ENCODE results near the gene ATG101.

DNA sequence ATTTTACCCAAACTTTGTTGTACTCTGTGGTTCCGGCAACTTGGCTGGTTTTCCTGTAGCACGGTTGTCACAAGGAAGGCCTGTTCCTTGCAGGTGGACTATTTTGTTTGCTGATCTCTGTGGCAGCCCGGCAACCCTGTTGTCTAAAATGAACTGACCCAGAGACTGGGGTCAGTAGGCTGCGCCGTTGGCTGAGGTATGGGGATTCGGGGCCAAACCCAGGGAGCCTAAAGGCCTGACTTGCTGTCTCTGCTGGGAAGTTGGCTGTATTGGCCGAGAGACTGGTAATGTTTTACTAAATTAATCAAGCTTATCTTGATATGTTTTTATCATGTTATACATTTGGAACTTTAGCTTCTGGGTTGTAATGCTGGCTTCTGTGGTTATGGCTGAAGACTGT is 23.6 kb downstream of the ATG101 start:
- TF ChIP-seq, protein P1, sequence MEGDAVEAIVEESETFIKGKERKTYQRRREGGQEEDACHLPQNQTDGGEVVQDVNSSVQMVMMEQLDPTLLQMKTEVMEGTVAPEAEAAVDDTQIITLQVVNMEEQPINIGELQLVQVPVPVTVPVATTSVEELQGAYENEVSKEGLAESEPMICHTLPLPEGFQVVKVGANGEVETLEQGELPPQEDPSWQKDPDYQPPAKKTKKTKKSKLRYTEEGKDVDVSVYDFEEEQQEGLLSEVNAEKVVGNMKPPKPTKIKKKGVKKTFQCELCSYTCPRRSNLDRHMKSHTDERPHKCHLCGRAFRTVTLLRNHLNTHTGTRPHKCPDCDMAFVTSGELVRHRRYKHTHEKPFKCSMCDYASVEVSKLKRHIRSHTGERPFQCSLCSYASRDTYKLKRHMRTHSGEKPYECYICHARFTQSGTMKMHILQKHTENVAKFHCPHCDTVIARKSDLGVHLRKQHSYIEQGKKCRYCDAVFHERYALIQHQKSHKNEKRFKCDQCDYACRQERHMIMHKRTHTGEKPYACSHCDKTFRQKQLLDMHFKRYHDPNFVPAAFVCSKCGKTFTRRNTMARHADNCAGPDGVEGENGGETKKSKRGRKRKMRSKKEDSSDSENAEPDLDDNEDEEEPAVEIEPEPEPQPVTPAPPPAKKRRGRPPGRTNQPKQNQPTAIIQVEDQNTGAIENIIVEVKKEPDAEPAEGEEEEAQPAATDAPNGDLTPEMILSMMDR (conservative IDR thresholded peaks at IDR 0.05; ENCODE audit: low read length): no peak
- no peak for TF ChIP-seq EZH2phosphoT487 (IDR thresholded peaks at IDR 0.05; ENCODE audit: borderline replicate concordance)

Measured in Loucy (cell line).